Calu3 (cell line): ENCODE measurements around the gene HTD2. TPM values are rescaled to one million over a fixed set of nuclear protein-coding genes. Genes with fewer than 3 reads are reported as not detected.
A peak's percentile ranks its signal among the peaks of the same experiment; 100 is the strongest.

Source experiments
- Bru-seq: library from RNA; stranded (reverse); fragments of 400-500 nt; gene quantifications from one replicate; lab custom pipeline; 2021; lab: Mats Ljungman, UMichigan
- BruChase-seq, 2 experiments: library from RNA; stranded (reverse); fragments of 400-500 nt; gene quantifications; one replicate each; lab custom pipeline; 2021; lab: Mats Ljungman, UMichigan
- BruUV-seq: library from RNA; stranded (reverse); fragments of 400-500 nt; replicated peaks from 2 replicates; lab custom pipeline; 2021; lab: Mats Ljungman, UMichigan
- CTCF ChIA-PET: fragments of 300-600 bp; sonication (Branson Sonifier 250); formaldehyde crosslinking; loops from one replicate; lab custom pipeline; 2022; ENCODE audit warnings: antibody characterized with exemption; lab: Charles Lee
- DNase-seq: peaks from one replicate; pipeline ENCODE4 v3.0.0; 2022
- H3K27ac Mint-ChIP-seq: one replicate; pipeline ENCODE4 v1.8.0; 2022; ENCODE audit warnings: mixed read lengths; ENCODE audit not compliant: unreplicated experiment
- H3K27me3 Mint-ChIP-seq: one replicate; pipeline ENCODE4 v1.8.0; 2022; ENCODE audit warnings: mixed read lengths; ENCODE audit not compliant: unreplicated experiment
- H3K36me3 Mint-ChIP-seq: one replicate; pipeline ENCODE4 v1.8.0; 2022; ENCODE audit warnings: mild to moderate bottlenecking, moderate library complexity, mixed read lengths; ENCODE audit not compliant: insufficient read depth, unreplicated experiment
- H3K4me1 Mint-ChIP-seq: one replicate; pipeline ENCODE4 v1.8.0; 2022; ENCODE audit warnings: mild to moderate bottlenecking, low read depth, mixed read lengths; ENCODE audit not compliant: unreplicated experiment
- H3K4me3 Mint-ChIP-seq: one replicate; pipeline ENCODE4 v1.8.0; 2022; ENCODE audit warnings: mild to moderate bottlenecking, low read depth, moderate library complexity, mixed read lengths; ENCODE audit not compliant: unreplicated experiment
- H3K9me3 Mint-ChIP-seq: one replicate; pipeline ENCODE4 v1.8.0; 2022; ENCODE audit warnings: low read depth, mixed read lengths; ENCODE audit not compliant: unreplicated experiment
- CTCF ChIP-seq: fragments of 200-600 bp; IDR thresholded peaks from one replicate; pipeline ENCODE4 v1.8.0; 2022; ENCODE audit warnings: antibody characterized with exemption; ENCODE audit not compliant: unreplicated experiment
- intact Hi-C: fragments of 100-400 bp; cut with micrococcal nuclease; formaldehyde crosslinking; loops from one replicate; pipeline ENCODE4 v1.10.0; 2022; ENCODE audit not compliant: unreplicated experiment
- long read RNA-seq: library from polyadenylated mRNA; stranded (forward); transcript quantifications from one replicate; pipeline ENCODE4 v2.0.0, GENCODE V29; 2022
- total RNA-seq: library from RNA; stranded (reverse); gene quantifications from 2 replicates; pipeline ENCODE4 v1.2.3, GENCODE V29; 2022

HTD2 gene
- total RNA-seq (7.5 and 8.5 TPM in 2 replicates), Bru-seq, nascent RNA (percentile 87 among the genes with signal in this experiment), BruChase-seq, experiment 1, labeled RNA remaining after a 6-hour chase (percentile 58 among the genes with signal in this experiment), BruChase-seq, experiment 2, labeled RNA remaining after a 2-hour chase (percentile 63 among the genes with signal in this experiment)
- long read RNA-seq, transcript HTD2-201 (5 exons, 1,508 nt), result minor isoform, 7 of 17 reads
- long read RNA-seq, transcript HTD2-206 (5 exons, 1,378 nt), result major isoform, 9 of 17 reads
- long read RNA-seq, partial matches to known transcripts, result 0 of 17 reads
- long read RNA-seq, other reads (novel, unspliced or antisense), result 1 of 17 reads

GRCh38 chr3:58305882-58306711 lies at the start of gene HTD2, which contains the start of gene RPP14:
HTD2 (plus strand) TSS chr3:58306520; CDS start chr3:58317614, 11,094 bp downstream.
RPP14 (plus strand) TSS chr3:58306245; CDS start chr3:58310330, 4,085 bp downstream.
- Mint-ChIP-seq H3K9me3 (no peaks in the 10 kb centered on the region), H3K27me3 (peaks cover 18% of the 10 kb centered on the region), H3K4me1 (no peaks in the 10 kb centered on the region), H3K4me3 (peak within 1 kb of the TSS; percentile 99), H3K27ac (peak within 1 kb of the TSS; percentile 94), H3K36me3 (peaks cover 34% of the 10 kb centered on the region)
- peak; percentile 77 for TF ChIP-seq CTCF
- intact Hi-C loops, result no loop called here
- CTCF ChIA-PET, result interaction anchor here (0.7 to 1.8 kb wide), 14 partner anchors 11 to 335 kb away, joined by 3 to 21 read pairs (median 4); no protein-coding TSS in a partner anchor
- BruUV-seq, result TSS peak; percentile 36
- DNase-seq, result peak; percentile 97

GRCh38 chr3:58258392-58259055 lies 47.8 kb upstream of the HTD2 start:
- CTCF ChIA-PET, result no interaction called here
- intact Hi-C loops, result no loop called here
- Mint-ChIP-seq H3K36me3 (no peaks in the 10 kb centered on the region), H3K27me3 (no peaks in the 10 kb centered on the region), H3K9me3 (no peaks in the 10 kb centered on the region), H3K27ac (no peak overlapping the region), H3K4me3 (no peak overlapping the region), H3K4me1 (no peaks in the 10 kb centered on the region)
- TF ChIP-seq CTCF, result no peak
- no peak for DNase-seq
- BruUV-seq, result no TSS peak

- Mint-ChIP-seq H3K4me3 (no peak overlapping the region), H3K9me3 (no peaks in the 10 kb centered on the region), H3K36me3 (no peaks in the 10 kb centered on the region), H3K27ac (no peak overlapping the region), H3K27me3 (no peaks in the 10 kb centered on the region), H3K4me1 (no peaks in the 10 kb centered on the region)
- no peak for TF ChIP-seq CTCF
- CTCF ChIA-PET, result interaction anchor here (0.5 kb wide), 1 partner anchor 8 kb away, joined by 5 read pairs; no protein-coding TSS in a partner anchor
- no TSS peak for BruUV-seq
- intact Hi-C loops, result no loop called here
- DNase-seq, result no peak
These were observed 46.0 kb upstream of the HTD2 start for GRCh38 chr3:58260261-58260731.

GRCh38 chr3:58260733-58261132 lies 45.6 kb upstream of the HTD2 start:
- TF ChIP-seq CTCF, result no peak
- no peaks in the 10 kb centered on the region for H3K9me3 Mint-ChIP-seq
- intact Hi-C loops, result no loop called here
- no peak for DNase-seq
- H3K36me3 Mint-ChIP-seq, result no peaks in the 10 kb centered on the region
- no peak overlapping the region for H3K4me3 Mint-ChIP-seq
- CTCF ChIA-PET, result no interaction called here
- BruUV-seq, result no TSS peak
- H3K27me3 Mint-ChIP-seq, result no peaks in the 10 kb centered on the region
- no peaks in the 10 kb centered on the region for H3K4me1 Mint-ChIP-seq
- H3K27ac Mint-ChIP-seq, result no peak overlapping the region
